IMR-90 (cell line): ENCODE results near the gene TTC16. TPM values are rescaled to one million over a fixed set of nuclear protein-coding genes. Genes with fewer than 3 reads are reported as not detected.

Source experiments
- ATAC-seq: fragments of 200-7000 bp; cut with Tn5 transposase; 2 replicates; pipeline ENCODE4 v1.9.1; 2020; ENCODE audit warnings: low read depth, mild to moderate bottlenecking, moderate library complexity
- BruUV-seq: library from RNA; stranded (reverse); fragments of 400-500 nt; replicated peaks from 2 replicates; lab custom pipeline; 2021; lab: Mats Ljungman, UMichigan
- CTCF ChIA-PET: fragments of 300-600 bp; formaldehyde crosslinking; extraction: SDS; loops from one replicate; lab custom pipeline; 2021; ENCODE audit warnings: antibody characterized with exemption; lab: Yijun Ruan, JAX
- POLR2A ChIA-PET: fragments of 300-600 bp; sonication (Branson Sonifier 250); formaldehyde crosslinking; loops from one replicate; lab custom pipeline; 2022; ENCODE audit warnings: antibody characterized with exemption; ENCODE audit not compliant: unreplicated experiment; lab: Charles Lee
- DNase-seq: peaks from one replicate; pipeline ENCODE4 v3.0.0; 2013
- H2AFZ ChIP-seq: replicated peaks from 2 replicates; pipeline ENCODE3; 2013; ENCODE audit warnings: low read length, mild to moderate bottlenecking; ENCODE audit not compliant: poor library complexity
- H2AK5ac ChIP-seq: 2 replicates; pipeline ENCODE4 v1.6.1; 2013; ENCODE audit warnings: low read depth, low read length, inconsistent platforms
- H2AK9ac ChIP-seq: replicated peaks from 2 replicates; pipeline ENCODE3; 2013; ENCODE audit warnings: mild to moderate bottlenecking, low read depth, low read length, moderate library complexity; ENCODE audit not compliant: poor library complexity
- H2BK120ac ChIP-seq: 2 replicates; pipeline ENCODE4 v1.6.1; 2013; ENCODE audit warnings: low read depth, low read length, inconsistent platforms
- H2BK15ac ChIP-seq: 3 replicates; pipeline ENCODE4 v1.6.1; 2013; ENCODE audit warnings: low read depth, low read length, inconsistent platforms
- H2BK20ac ChIP-seq: 2 replicates; pipeline ENCODE4 v1.6.1; 2013; ENCODE audit warnings: low read depth, mild to moderate bottlenecking, inconsistent platforms, low read length, moderate library complexity
- H2BK5ac ChIP-seq: 2 replicates; pipeline ENCODE4 v1.6.1; 2013; ENCODE audit warnings: mild to moderate bottlenecking, low read depth, low read length, inconsistent platforms; ENCODE audit not compliant: poor library complexity, severe bottlenecking
- H3K14ac ChIP-seq: replicated peaks from 2 replicates; pipeline ENCODE4 v1.6.1; 2013; ENCODE audit warnings: low read depth, low read length, inconsistent platforms
- H3K18ac ChIP-seq: 2 replicates; pipeline ENCODE4 v1.6.1; 2013; ENCODE audit warnings: low read depth, low read length, control low read depth
- H3K23ac ChIP-seq: 2 replicates; pipeline ENCODE4 v1.6.1; 2013; ENCODE audit warnings: low read depth, low read length, inconsistent platforms
- H3K27ac ChIP-seq: 2 replicates; pipeline ENCODE4 v1.5.1; 2013; ENCODE audit warnings: mild to moderate bottlenecking, control low read depth, low read length; ENCODE audit not compliant: insufficient read depth
- H3K27me3 ChIP-seq: 2 replicates; pipeline ENCODE4 v1.6.1; 2013; ENCODE audit warnings: low read length; ENCODE audit not compliant: control insufficient read depth, insufficient read depth
- H3K36me3 ChIP-seq: 2 replicates; pipeline ENCODE4 v1.6.1; 2013; ENCODE audit warnings: low read length, mixed read lengths; ENCODE audit not compliant: control insufficient read depth, insufficient read depth
- H3K4ac ChIP-seq: 2 replicates; pipeline ENCODE4 v1.6.1; 2013; ENCODE audit warnings: low read depth, low read length, inconsistent platforms
- H3K4me1 ChIP-seq: 2 replicates; pipeline ENCODE4 v1.6.1; 2013; ENCODE audit warnings: low read length, mixed read lengths; ENCODE audit not compliant: control insufficient read depth, insufficient read depth
- H3K4me2 ChIP-seq: 2 replicates; pipeline ENCODE4 v1.6.1; 2013; ENCODE audit warnings: low read depth, mild to moderate bottlenecking, control low read depth, low read length, moderate library complexity
- H3K4me3 ChIP-seq: 2 replicates; pipeline ENCODE4 v1.5.1; 2013; ENCODE audit warnings: low read depth, mild to moderate bottlenecking, control low read depth, low read length, moderate library complexity; ENCODE audit not compliant: insufficient read depth
- H3K56ac ChIP-seq: 2 replicates; pipeline ENCODE4 v1.6.1; 2013; ENCODE audit warnings: low read length, inconsistent platforms; ENCODE audit not compliant: insufficient read depth; ENCODE audit errors: extremely low read depth
- H3K79me1 ChIP-seq, 2 experiments: 2 replicates each; pipeline ENCODE4 v1.6.1; 2013; ENCODE audit warnings: low read length in 2 of 2, inconsistent platforms in 1 of 2, low read depth in 1 of 2
- H3K9ac ChIP-seq: 2 replicates; pipeline ENCODE4 v1.6.1; 2013; ENCODE audit warnings: low read depth, low read length, control low read depth
- H3K9me1 ChIP-seq: 2 replicates; pipeline ENCODE4 v1.6.1; 2013; ENCODE audit warnings: low read length, inconsistent platforms; ENCODE audit not compliant: insufficient read depth
- H3K9me3 ChIP-seq: 2 replicates; pipeline ENCODE4 v1.6.1; 2013; ENCODE audit warnings: low read length; ENCODE audit not compliant: control insufficient read depth, insufficient read depth
- H4K20me1 ChIP-seq: 2 replicates; pipeline ENCODE4 v1.6.1; 2013; ENCODE audit warnings: low read length, inconsistent platforms; ENCODE audit not compliant: insufficient read depth
- H4K5ac ChIP-seq: 2 replicates; pipeline ENCODE4 v1.6.1; 2013; ENCODE audit warnings: mild to moderate bottlenecking, low read depth, low read length, control low read depth
- H4K8ac ChIP-seq, 2 experiments: 2 replicates each; pipeline ENCODE4 v1.6.1; 2013; ENCODE audit warnings: low read depth in 2 of 2, low read length in 2 of 2, control low read depth in 1 of 2, inconsistent platforms in 1 of 2
- H4K91ac ChIP-seq: 2 replicates; pipeline ENCODE4 v1.6.1; 2013; ENCODE audit warnings: low read depth, low read length, inconsistent platforms; ENCODE audit not compliant: insufficient read depth
- CEBPB ChIP-seq: IDR thresholded peaks from 2 replicates; pipeline ENCODE4 v1.6.1; 2012; ENCODE audit warnings: low read depth, low read length, improper control_type of control experiment
- NFE2L2 ChIP-seq: fragments of 150-350 bp; IDR thresholded peaks from 2 replicates; pipeline ENCODE4 v1.6.1; 2016; ENCODE audit warnings: low read depth, mild to moderate bottlenecking, low read length
- WGBS, 2 experiments: methylation state at CpG; one replicate each; pipeline versions ENCODE4 v1.1.5 to v1.1.7; 2013; ENCODE audit warnings: missing lambda C conversion rate in 2 of 2; ENCODE audit not compliant: insufficient read length in 1 of 2; ENCODE audit errors: extremely low coverage in 2 of 2; 5-methylcytosine and 5-hydroxymethylcytosine counted together
- dilution Hi-C: fragments of 300-500 bp; cut with HindIII; formaldehyde crosslinking; loops from one replicate; pipeline ENCODE4 v1.14.3; 2018; ENCODE audit warnings: low sequenced_read_pairs; ENCODE audit not compliant: unreplicated experiment
- in situ Hi-C: fragments of 300-500 bp; cut with MboI; formaldehyde crosslinking; loops from 3 replicates; pipeline ENCODE4 v1.14.3; 2019; ENCODE audit warnings: low sequenced_read_pairs, inconsistent platforms, mixed read lengths
- intact Hi-C: fragments of 100-400 bp; cut with micrococcal nuclease; formaldehyde crosslinking; loops from 2 replicates; pipeline ENCODE4 v1.10.0; 2022
- polyA plus RNA-seq, 3 experiments: library from polyadenylated mRNA; depleted of rRNA; stranded (reverse); fragments of >200 nt; gene quantifications; 2 replicates each; pipeline ENCODE4 v1.2.3, GENCODE V29; 2012; ENCODE audit warnings: low replicate concordance in 1 of 3
- total RNA-seq: library from RNA; depleted of rRNA; stranded (reverse); fragments of >200 nt; gene quantifications from 2 replicates; pipeline ENCODE4 v1.2.3, GENCODE V29; 2012

Gene TTC16
- total and polyA plus RNA-seq, 2 of the 4 experiments (the other 2 are of a cell fraction), result 0.02 TPM; not detected in 1

DNA sequence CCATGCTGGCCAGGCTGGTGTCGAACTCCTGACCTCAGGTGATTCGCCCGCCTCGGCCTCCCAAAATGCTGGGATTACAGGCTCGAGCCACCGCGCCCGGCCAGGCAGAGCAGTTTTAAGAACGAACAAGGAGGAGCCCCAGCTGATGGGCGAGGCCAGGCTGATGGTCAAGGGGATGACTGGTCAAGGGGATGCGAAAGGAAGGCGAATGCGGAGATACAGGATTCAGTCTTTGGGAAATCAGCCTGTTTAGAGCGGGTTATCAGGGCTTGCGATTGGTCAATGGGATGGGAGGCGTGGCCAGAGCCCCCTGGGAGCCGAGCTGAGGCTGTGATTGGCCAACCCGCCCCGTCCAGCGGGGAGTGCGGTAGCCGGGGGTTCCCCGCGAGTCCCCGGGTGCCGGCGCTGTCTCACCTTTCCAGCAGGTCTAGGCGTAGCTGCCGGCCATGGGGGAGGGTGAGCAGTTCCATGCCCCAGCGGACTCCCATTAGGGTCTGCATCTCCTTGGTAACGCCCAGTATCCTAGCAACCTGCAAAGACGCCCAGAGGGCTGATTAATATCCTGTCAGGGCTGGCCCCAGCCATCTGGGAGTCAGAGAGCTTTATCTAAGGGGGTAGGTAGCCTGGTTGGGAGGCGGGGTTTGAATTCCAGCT, 26.7 kb downstream of the TTC16 start:
- H3K9ac ChIP-seq, result no peak overlapping the region
- H3K9me3 ChIP-seq, result no peaks in the 10 kb centered on the region
- peak overlapping the region; percentile 84 for H2AFZ ChIP-seq
- no peak for TF ChIP-seq NFE2L2
- TF ChIP-seq CEBPB, result 0 out of 2 replicates have a peak, but pooled peaks have one; percentile 6
- peaks cover 7% of the 10 kb centered on the region; the same call in 1 of the 2 replicates for H4K20me1 ChIP-seq
- H2AK5ac ChIP-seq, result no peak overlapping the region
- no peak overlapping the region for H2BK15ac ChIP-seq
- H3K56ac ChIP-seq, result no peak overlapping the region
- dilution Hi-C loops (no loop called here), in situ Hi-C loops (no loop called here), intact Hi-C loops (loop anchor here (5.0 kb wide), 1 partner anchor 375 kb away; no protein-coding TSS in a partner anchor)
- H2AK9ac ChIP-seq, result no peak overlapping the region
- no peak overlapping the region for H3K23ac ChIP-seq
- H3K14ac ChIP-seq, result no peak overlapping the region
- H3K4me3 ChIP-seq, result peak overlapping the region; percentile 18; the same call in 1 of the 2 replicates
- 25% methylated on average over 11 of the region's 33 CpGs; no CpG with 5 or more reads in 1 of the 2 experiments for WGBS, 2 experiments
- H2BK20ac ChIP-seq, result no peak overlapping the region
- DNase-seq (peak; percentile 62), ATAC-seq (peak; percentile 72)
- no TSS peak for BruUV-seq
- H2BK120ac ChIP-seq, result no peak overlapping the region
- no peak overlapping the region for H3K4ac ChIP-seq
- no peaks in the 10 kb centered on the region for H3K79me1 ChIP-seq
- no peak overlapping the region for H3K18ac ChIP-seq
- no peak overlapping the region for H2BK5ac ChIP-seq
- ChIA-PET CTCF (no interaction called here), POLR2A (no interaction called here)
- H3K27me3 ChIP-seq, result peaks cover 19% of the 10 kb centered on the region
- no peaks in the 10 kb centered on the region for H3K36me3 ChIP-seq
- 0 out of 2 replicates have a peak, but pooled peaks cover 5% of the 10 kb centered on the region for H3K9me1 ChIP-seq
- H4K91ac ChIP-seq, result no peak overlapping the region
- no peaks in the 10 kb centered on the region for H3K4me1 ChIP-seq
- no peak overlapping the region for H3K27ac ChIP-seq
- no peak overlapping the region for H4K5ac ChIP-seq
- no peak overlapping the region for H4K8ac ChIP-seq
- peak overlapping the region; percentile 50 for H3K4me2 ChIP-seq
